Glutamatergic neuron (in vitro differentiated cells): ENCODE data around the gene ZNF782. TPM values are rescaled to one million over a fixed set of nuclear protein-coding genes. Genes with fewer than 3 reads are reported as not detected.
A peak's percentile ranks its signal among the peaks of the same experiment; 100 is the strongest.

Experiments
- DNase-seq: peaks from one replicate; pipeline ENCODE4 v3.0.0; 2022
- H3K27ac Mint-ChIP-seq: one replicate; pipeline ENCODE4 v1.8.0; 2020; ENCODE audit warnings: mild to moderate bottlenecking, mixed read lengths, inconsistent platforms; ENCODE audit not compliant: unreplicated experiment
- H3K27me3 Mint-ChIP-seq: one replicate; pipeline ENCODE4 v1.8.0; 2020; ENCODE audit warnings: mild to moderate bottlenecking, moderate library complexity, mixed read lengths, inconsistent platforms; ENCODE audit not compliant: unreplicated experiment
- H3K36me3 Mint-ChIP-seq: one replicate; pipeline ENCODE4 v1.8.0; 2020; ENCODE audit warnings: mild to moderate bottlenecking, mixed read lengths, inconsistent platforms; ENCODE audit not compliant: unreplicated experiment
- H3K4me1 Mint-ChIP-seq: one replicate; pipeline ENCODE4 v1.8.0; 2020; ENCODE audit warnings: mild to moderate bottlenecking, low read depth, mixed read lengths, inconsistent platforms; ENCODE audit not compliant: unreplicated experiment
- H3K4me3 Mint-ChIP-seq: one replicate; pipeline ENCODE4 v1.8.0; 2020; ENCODE audit warnings: mild to moderate bottlenecking, mixed read lengths, inconsistent platforms; ENCODE audit not compliant: unreplicated experiment
- H3K9me3 Mint-ChIP-seq: one replicate; pipeline ENCODE4 v1.8.0; 2020; ENCODE audit warnings: mild to moderate bottlenecking, moderate library complexity, mixed read lengths, inconsistent platforms; ENCODE audit not compliant: unreplicated experiment
- CTCF ChIP-seq: fragments of 200-600 bp; sonication (generic); IDR thresholded peaks from one replicate; pipeline ENCODE4 v1.5.0; 2021; ENCODE audit not compliant: partially characterized antibody, unreplicated experiment
- total RNA-seq: library from RNA; stranded (reverse); fragmentation: NEBNext Ultra II Directional; extraction: Animal tissue kit (Norgen Biotek cat#: 25700); gene quantifications from one replicate; pipeline ENCODE4 v1.2.1, GENCODE V29; 2021; ENCODE audit not compliant: unreplicated experiment

Gene ZNF782
- total RNA-seq, 1 donor from 2014 or later, result 4.9 TPM

GRCh38 chr9:96859461-96860198, 5.3 kb upstream of the ZNF782 start:
- DNase-seq, result no peak
- no peak overlapping the region for H3K4me3 Mint-ChIP-seq
- H3K9me3 Mint-ChIP-seq, result no peaks in the 10 kb centered on the region
- no peak for TF ChIP-seq CTCF
- H3K4me1 Mint-ChIP-seq, result peaks cover 4% of the 10 kb centered on the region
- H3K27ac Mint-ChIP-seq, result no peak overlapping the region
- H3K27me3 Mint-ChIP-seq, result peaks cover 2% of the 10 kb centered on the region
- H3K36me3 Mint-ChIP-seq, result no peaks in the 10 kb centered on the region

GRCh38 chr9:96858670-96859069, 4.4 kb upstream of the ZNF782 start:
- Mint-ChIP-seq H3K27me3 (peaks cover 6% of the 10 kb centered on the region), H3K27ac (no peak overlapping the region), H3K36me3 (no peaks in the 10 kb centered on the region), H3K9me3 (no peaks in the 10 kb centered on the region), H3K4me1 (peaks cover 4% of the 10 kb centered on the region), H3K4me3 (no peak overlapping the region)
- DNase-seq, result no peak
- no peak for TF ChIP-seq CTCF

- H3K4me1 Mint-ChIP-seq, result peaks cover 8% of the 10 kb centered on the region
- H3K36me3 Mint-ChIP-seq, result no peaks in the 10 kb centered on the region
- H3K27ac Mint-ChIP-seq, result no peak overlapping the region
- TF ChIP-seq CTCF, result no peak
- no peaks in the 10 kb centered on the region for H3K9me3 Mint-ChIP-seq
- peaks cover 6% of the 10 kb centered on the region for H3K27me3 Mint-ChIP-seq
- no peak for DNase-seq
- H3K4me3 Mint-ChIP-seq, result no peak overlapping the region
These were observed 3.8 kb upstream of the ZNF782 start for GRCh38 chr9:96858018-96858573.

GRCh38 chr9:96856363-96857286, 2.3 kb upstream of the ZNF782 start:
- no peak overlapping the region for H3K4me3 Mint-ChIP-seq
- no peak overlapping the region for H3K27ac Mint-ChIP-seq
- H3K9me3 Mint-ChIP-seq, result no peaks in the 10 kb centered on the region
- peaks cover 8% of the 10 kb centered on the region for H3K4me1 Mint-ChIP-seq
- H3K27me3 Mint-ChIP-seq, result peaks cover 8% of the 10 kb centered on the region
- H3K36me3 Mint-ChIP-seq, result no peaks in the 10 kb centered on the region
- peak; percentile 79 for TF ChIP-seq CTCF
- peak; percentile 78 for DNase-seq
